ENCODE results near the gene MED28.

MED28 gene

DNA sequence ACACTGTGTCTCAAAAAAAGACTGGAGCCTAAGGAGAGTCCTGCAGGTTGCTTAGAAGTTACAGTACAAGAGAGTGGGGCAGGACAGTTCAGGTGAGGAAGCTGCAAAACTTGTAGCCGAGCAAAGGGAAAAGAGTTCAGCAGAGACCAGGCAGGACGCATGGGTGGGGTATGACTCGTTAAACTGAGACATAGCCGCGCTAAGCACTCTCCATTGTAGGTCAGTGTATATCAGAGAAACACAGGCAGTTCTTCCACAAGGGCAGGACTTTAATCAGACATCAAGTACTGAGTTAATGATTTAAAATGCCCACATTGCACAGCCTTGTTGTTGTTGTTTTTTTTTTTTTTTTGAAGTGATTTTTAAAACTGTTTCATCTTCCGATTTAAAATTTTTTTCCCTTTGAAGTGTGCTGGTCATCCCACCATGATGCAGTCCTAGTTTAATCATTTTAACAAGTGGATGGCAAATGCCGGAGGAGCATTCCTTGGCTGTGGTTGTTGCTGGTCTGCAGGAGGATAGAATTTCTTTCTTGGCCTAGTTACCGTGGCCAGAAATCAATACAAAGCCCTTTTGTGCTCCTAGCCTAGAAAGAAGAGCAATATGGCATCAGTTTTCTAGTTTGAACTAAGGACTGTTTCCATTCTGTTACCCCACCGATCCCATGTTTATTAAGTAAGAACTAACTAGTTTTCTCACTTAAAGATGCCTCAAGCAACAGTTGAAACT lies 27.2 kb upstream of the MED28 start:
- no peaks in the 10 kb centered on the region for H3K9me3 Mint-ChIP-seq
- H3K4me1 Mint-ChIP-seq (ENCODE audit: low read depth in 2 of 2), result peaks cover 0 to 5% of the 10 kb centered on the region in 2 donors
- ATAC-seq (replicated peaks), result no peak
- no peaks in the 10 kb centered on the region for H3K27me3 Mint-ChIP-seq
- H3K4me3 Mint-ChIP-seq, result no peak overlapping the region
- peaks cover 85% of the 10 kb centered on the region for H3K36me3 Mint-ChIP-seq (ENCODE audit: insufficient read depth)
- no peak overlapping the region for H3K27ac Mint-ChIP-seq
- no peak for DNase-seq

DNA sequence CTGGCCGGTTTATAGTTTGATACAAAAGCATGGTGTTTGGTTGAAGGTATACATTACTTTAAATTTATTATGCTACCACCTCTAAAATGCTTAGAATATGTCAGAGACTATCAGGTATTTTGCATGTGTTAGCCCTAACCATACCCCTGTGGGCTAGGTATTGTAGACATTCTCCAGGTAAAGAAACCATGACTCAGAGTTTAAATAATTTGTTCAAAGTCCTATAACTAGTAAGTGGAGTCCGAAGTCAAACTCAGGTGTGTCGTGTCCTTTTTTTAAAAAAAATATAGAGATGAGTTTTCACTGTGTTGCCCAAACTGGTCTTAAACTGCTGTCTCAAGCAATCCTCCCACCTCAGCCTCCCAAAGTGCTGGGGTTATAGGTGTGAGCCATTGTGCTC lies 25.1 kb upstream of the MED28 start:
- Mint-ChIP-seq H3K27me3 (no peaks in the 10 kb centered on the region), H3K27ac (no peak overlapping the region), H3K36me3 (ENCODE audit: insufficient read depth) (peaks cover 78% of the 10 kb centered on the region), H3K9me3 (no peaks in the 10 kb centered on the region), H3K4me3 (no peak overlapping the region), H3K4me1 (ENCODE audit: low read depth in 2 of 2) (peaks cover 0 to 7% of the 10 kb centered on the region in 2 donors)
- DNase-seq (no peak), ATAC-seq (replicated peaks) (no peak)

DNA sequence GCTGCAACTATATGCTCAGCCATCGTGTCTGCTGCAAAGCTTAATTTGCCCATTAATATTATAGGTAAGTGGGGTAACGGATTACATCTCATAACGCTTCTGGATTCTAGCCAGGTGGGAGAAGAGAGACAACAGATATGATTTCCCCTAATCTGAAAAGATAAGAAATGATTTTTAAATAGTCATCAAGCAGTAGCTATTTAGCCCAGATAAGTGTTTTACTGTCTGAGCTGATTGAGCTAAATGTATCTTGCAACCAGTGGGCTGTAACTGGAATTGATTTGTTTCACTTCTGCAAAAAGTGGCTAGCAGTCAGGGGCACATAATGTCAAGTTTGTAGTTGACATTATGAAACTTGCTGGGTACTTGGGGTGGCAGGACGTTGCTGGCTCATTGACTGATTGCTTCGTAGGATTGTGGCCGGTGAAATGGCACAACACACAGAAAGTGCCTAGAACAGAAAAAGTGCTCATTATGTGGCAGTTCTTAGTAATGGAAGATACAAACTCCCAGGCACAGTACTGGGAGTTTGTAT lies 18.9 kb upstream of the MED28 start:
- ATAC-seq (replicated peaks) (peak; percentile 33), DNase-seq (no peak)
- Mint-ChIP-seq H3K27ac (no peak overlapping the region), H3K9me3 (no peaks in the 10 kb centered on the region), H3K4me1 (ENCODE audit: low read depth in 2 of 2) (peaks cover 0 to 5% of the 10 kb centered on the region in 2 donors), H3K4me3 (no peak overlapping the region), H3K36me3 (ENCODE audit: insufficient read depth) (peaks cover 60% of the 10 kb centered on the region), H3K27me3 (no peaks in the 10 kb centered on the region)

DNA sequence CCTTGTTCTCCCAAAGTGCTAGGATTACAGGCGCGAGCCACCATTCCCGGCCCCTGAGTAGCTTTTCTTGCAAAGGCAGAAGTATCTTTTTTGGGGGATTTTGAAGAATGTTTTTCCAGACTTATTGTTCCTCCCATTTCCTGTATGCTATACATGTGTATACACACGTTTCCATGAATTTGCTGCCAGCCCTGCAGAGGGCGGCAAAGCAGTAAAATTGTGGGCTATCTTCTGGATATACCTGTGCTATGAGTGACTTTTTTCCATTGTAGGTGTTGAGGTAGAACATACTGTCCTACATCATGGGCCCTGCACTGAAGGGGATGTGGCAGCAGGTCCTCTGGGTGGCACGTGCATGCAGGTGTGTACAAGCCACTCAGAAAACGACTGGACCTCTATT lies 16.9 kb upstream of the MED28 start:
- DNase-seq (no peak), ATAC-seq (replicated peaks) (no peak)
- H3K9me3 Mint-ChIP-seq, result no peaks in the 10 kb centered on the region
- peaks cover 0 to 2% of the 10 kb centered on the region in 2 donors for H3K4me1 Mint-ChIP-seq (ENCODE audit: low read depth in 2 of 2)
- H3K4me3 Mint-ChIP-seq, result no peak overlapping the region
- peak overlapping the region in 1 of 2 donors; percentile 0 for H3K27ac Mint-ChIP-seq
- peaks cover 54% of the 10 kb centered on the region for H3K36me3 Mint-ChIP-seq (ENCODE audit: insufficient read depth)
- no peaks in the 10 kb centered on the region for H3K27me3 Mint-ChIP-seq

DNA sequence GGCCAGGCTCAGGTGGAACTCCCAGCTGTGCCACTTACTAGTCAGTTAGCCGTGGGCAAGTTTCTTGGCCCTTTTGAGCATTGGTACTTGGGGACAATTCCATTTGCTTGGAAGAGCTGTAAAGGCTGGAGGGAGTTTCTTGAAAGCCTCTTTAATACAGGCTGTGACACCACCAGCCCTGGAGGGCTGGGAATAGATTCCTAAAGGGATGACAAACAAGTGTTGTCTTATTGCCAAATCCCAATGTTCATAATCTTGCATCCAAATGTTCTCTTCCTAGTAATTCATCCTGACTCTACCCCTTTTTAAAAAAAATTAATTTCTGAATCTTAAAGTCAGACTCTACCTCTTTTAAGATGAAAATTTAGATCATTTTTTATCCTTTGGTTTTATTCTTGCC lies 14.6 kb upstream of the MED28 start:
- Mint-ChIP-seq H3K27ac (no peak overlapping the region), H3K4me3 (no peak overlapping the region), H3K4me1 (ENCODE audit: low read depth in 2 of 2) (no peaks in the 10 kb centered on the region), H3K9me3 (no peaks in the 10 kb centered on the region), H3K36me3 (ENCODE audit: insufficient read depth) (peaks cover 54% of the 10 kb centered on the region), H3K27me3 (no peaks in the 10 kb centered on the region)
- DNase-seq, result no peak
- no peak for ATAC-seq (replicated peaks)

DNA sequence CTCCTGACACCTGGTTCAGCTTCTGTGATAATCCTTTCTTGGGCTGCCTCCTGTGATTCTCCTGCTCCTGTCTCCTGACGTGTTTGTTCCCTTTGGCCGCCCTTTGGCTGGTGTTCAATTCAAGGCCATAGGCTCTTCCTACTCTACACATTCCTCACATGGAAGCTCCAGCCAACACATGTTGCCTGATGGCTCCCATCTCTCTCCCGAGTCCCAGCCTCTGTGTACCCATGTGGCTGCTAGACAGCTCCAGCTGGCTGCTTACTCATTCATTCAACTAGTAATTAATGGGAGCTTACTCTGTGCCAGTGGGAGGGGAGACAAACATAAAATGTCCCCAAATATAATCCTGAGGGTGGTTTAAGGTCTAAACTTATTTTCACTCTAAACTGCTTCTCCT lies 9.2 kb upstream of the MED28 start:
- DNase-seq, result no peak
- Mint-ChIP-seq H3K4me3 (no peak overlapping the region), H3K27ac (peak overlapping the region; percentile 7 to 33), H3K4me1 (ENCODE audit: low read depth in 2 of 2) (peaks cover 0 to 4% of the 10 kb centered on the region in 2 donors), H3K9me3 (no peaks in the 10 kb centered on the region), H3K36me3 (ENCODE audit: insufficient read depth) (peaks cover 49% of the 10 kb centered on the region), H3K27me3 (no peaks in the 10 kb centered on the region)
- ATAC-seq (replicated peaks), result no peak

DNA sequence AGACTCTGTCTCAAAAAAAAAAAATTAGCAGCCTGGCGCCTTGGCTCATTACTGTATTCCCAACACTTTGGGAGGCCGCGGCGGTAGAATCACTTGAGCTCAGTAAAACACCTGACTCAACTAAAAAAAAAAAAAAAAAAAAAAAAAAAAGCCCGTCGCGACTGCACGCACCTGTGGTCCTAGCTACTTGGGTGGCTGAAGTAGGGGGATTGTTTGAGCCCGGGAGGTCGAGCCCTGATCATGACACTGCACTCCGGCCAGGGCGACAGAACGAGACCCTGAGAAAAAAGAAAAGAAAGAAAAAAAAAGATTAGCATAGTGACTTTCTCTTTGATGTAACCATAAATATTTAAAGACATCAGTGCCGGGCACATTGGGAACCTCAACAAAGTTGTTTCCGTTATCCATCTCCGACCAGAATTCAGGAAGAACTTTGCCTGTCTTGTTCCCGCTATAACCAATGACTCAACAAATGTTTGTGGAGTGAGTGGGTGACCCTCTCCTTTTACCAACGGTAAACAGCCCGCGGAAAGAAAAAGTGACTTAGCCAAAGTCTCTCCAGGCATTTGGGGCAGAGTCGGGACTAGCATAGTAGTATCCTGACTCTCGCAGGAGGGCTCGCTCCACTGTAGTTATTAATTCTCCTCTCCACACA lies 553 bp upstream of the MED28 start:
- Mint-ChIP-seq H3K4me3 (peak overlapping the region; percentile 96 to 97), H3K4me1 (ENCODE audit: low read depth in 2 of 2) (peaks cover 14 to 20% of the 10 kb centered on the region in 2 donors), H3K36me3 (ENCODE audit: insufficient read depth) (peaks cover 43% of the 10 kb centered on the region), H3K27me3 (no peaks in the 10 kb centered on the region), H3K9me3 (no peaks in the 10 kb centered on the region), H3K27ac (peak overlapping the region; percentile 99)
- ATAC-seq (replicated peaks) (peak; percentile 59), DNase-seq (peak in 1 of 3 experiments; percentile 1)

DNA sequence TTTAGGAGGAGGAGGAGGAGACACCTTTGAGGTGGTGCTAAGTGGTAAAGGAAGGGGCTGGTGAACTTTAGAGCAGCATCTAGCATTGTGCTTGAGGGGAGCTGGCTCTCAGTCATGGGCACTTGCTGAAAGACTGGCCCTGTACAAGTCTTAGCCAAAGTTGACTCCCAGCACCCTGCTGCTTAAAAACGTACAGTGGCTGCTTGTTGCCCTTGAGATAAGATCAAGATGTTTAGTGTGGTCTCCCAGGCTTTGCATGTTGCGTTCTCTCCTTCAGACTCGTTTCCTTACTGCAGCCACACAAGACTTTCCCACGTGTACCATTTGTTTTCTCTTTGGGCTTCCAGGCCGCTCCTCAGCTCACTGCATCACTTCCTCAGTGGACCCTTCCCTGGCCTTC lies 1.8 kb downstream of the MED28 start:
- Mint-ChIP-seq H3K27ac (peak overlapping the region; percentile 75), H3K9me3 (no peaks in the 10 kb centered on the region), H3K4me3 (peak overlapping the region; percentile 72 to 77), H3K36me3 (ENCODE audit: insufficient read depth) (peaks cover 57% of the 10 kb centered on the region), H3K4me1 (ENCODE audit: low read depth in 2 of 2) (peaks cover 20 to 26% of the 10 kb centered on the region in 2 donors), H3K27me3 (no peaks in the 10 kb centered on the region)
- ATAC-seq (replicated peaks), result no peak
- no peak for DNase-seq

DNA sequence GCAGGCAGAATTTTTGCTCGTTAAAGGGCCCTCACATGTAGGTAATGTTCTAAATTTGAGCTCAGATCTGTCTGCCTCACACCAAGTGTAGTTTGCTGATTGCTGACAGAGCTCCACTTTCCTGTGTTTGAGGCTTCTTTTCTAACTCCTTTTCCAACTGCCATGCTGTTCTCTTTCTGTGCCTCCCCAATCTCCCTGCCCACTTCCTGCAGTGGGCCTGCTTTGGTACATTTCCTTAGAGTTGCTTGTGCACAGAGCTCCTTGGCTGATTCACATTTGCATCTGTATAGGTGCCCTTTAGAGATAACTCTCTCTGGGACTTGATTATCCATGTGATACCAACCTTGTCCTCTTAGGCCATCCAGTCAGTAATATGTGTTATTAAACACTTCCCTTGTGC lies 4.5 kb downstream of the MED28 start:
- H3K4me3 Mint-ChIP-seq, result peak overlapping the region in 1 of 2 donors; percentile 1
- no peak for DNase-seq
- H3K27ac Mint-ChIP-seq, result peak overlapping the region in 1 of 2 donors; percentile 64
- no peak for ATAC-seq (replicated peaks)
- no peaks in the 10 kb centered on the region for H3K9me3 Mint-ChIP-seq
- peaks cover 75% of the 10 kb centered on the region for H3K36me3 Mint-ChIP-seq (ENCODE audit: insufficient read depth)
- H3K27me3 Mint-ChIP-seq, result no peaks in the 10 kb centered on the region
- H3K4me1 Mint-ChIP-seq (ENCODE audit: low read depth in 2 of 2), result peaks cover 20 to 29% of the 10 kb centered on the region in 2 donors

DNA sequence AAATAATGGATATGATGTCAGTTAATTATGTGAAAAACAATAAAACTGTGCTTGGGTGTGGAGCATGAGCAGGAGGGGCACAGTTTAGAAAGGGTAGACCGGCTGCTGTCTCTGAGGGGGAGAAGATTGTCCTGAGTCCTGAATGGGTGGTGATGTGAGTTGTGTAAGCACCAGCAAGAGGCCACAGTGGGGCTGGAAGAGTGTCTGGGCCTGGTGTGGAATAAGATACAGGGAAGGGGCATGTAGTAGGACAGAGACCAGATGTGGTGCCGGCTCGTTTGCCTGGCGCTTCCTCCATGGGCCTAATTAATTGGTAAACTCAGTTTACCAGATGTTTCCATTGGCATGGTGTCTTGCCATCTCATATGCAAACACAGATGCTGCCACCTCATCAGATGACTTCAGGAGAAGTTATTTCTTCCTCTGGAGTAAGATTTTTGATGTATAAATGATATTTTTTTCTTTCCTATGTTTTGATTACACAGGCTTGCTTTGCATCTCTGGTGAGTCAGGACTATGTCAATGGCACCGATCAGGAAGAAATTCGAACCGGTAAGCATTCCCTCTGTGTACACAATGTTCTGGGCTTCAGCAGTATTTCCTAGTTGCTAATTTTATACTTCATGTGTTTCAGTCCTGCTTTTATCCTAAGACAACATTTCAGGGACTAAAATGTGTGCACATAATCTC lies 5.1 kb downstream of the MED28 start:
- DNase-seq (no peak), ATAC-seq (replicated peaks) (no peak)
- peaks cover 75% of the 10 kb centered on the region for H3K36me3 Mint-ChIP-seq (ENCODE audit: insufficient read depth)
- H3K9me3 Mint-ChIP-seq, result no peaks in the 10 kb centered on the region
- peaks cover 20 to 33% of the 10 kb centered on the region in 2 donors for H3K4me1 Mint-ChIP-seq (ENCODE audit: low read depth in 2 of 2)
- no peaks in the 10 kb centered on the region for H3K27me3 Mint-ChIP-seq
- H3K27ac Mint-ChIP-seq, result peak overlapping the region in 1 of 2 donors; percentile 64
- H3K4me3 Mint-ChIP-seq, result peak overlapping the region in 1 of 2 donors; percentile 1

DNA sequence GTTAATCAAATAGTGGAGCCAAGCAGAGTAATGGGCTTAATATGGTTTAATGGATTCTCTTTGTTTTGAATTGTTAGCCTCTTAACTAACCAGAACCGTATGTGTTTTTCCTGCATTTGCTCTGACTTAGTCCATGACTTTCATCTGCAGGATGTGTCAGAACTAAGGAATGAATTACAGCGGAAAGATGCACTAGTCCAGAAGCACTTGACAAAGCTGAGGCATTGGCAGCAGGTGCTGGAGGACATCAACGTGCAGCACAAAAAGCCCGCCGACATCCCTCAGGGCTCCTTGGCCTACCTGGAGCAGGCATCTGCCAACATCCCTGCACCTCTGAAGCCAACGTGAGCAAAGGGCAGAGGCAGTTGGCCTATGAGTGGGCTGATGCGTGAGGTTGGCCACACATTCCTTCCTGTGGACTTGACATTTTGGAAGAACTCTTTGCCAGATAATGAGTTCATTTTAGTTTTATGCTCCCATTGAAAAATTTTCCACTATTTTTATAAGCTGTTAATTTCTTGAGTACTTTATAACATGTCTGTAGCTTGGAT lies 9.1 kb downstream of the MED28 start:
- DNase-seq, result no peak
- Mint-ChIP-seq H3K9me3 (no peaks in the 10 kb centered on the region), H3K36me3 (ENCODE audit: insufficient read depth) (peaks cover 93% of the 10 kb centered on the region), H3K4me3 (no peak overlapping the region), H3K27me3 (no peaks in the 10 kb centered on the region), H3K4me1 (ENCODE audit: low read depth in 2 of 2) (peaks cover 19 to 28% of the 10 kb centered on the region in 2 donors), H3K27ac (peak overlapping the region in 1 of 2 donors; percentile 9)
- no peak for ATAC-seq (replicated peaks)

DNA sequence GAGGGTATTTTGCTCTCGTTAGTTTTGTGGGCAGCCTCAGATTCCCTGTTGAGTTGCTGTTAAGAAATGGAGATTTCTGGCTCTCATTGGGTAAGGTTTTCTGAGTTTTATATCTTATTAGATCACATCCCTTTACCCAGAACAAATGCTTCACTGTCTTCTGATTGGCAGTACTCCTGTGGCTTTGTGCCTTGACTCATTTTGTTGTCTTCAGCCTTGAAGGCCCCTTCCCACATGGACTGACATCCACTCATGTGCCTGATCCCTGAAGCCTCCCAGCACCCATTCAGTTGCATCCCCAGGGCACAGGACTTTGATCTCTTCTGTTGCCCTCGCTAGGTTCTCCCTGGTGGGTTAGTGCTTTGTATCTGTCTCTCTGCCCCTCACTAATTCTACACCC lies 10.4 kb downstream of the MED28 start:
- Mint-ChIP-seq H3K27me3 (no peaks in the 10 kb centered on the region), H3K4me3 (no peak overlapping the region), H3K36me3 (ENCODE audit: insufficient read depth) (peaks cover 92% of the 10 kb centered on the region), H3K4me1 (ENCODE audit: low read depth in 2 of 2) (peaks cover 18 to 26% of the 10 kb centered on the region in 2 donors), H3K27ac (peak overlapping the region in 1 of 2 donors; percentile 73), H3K9me3 (no peaks in the 10 kb centered on the region)
- ATAC-seq (replicated peaks) (no peak), DNase-seq (no peak)

DNA sequence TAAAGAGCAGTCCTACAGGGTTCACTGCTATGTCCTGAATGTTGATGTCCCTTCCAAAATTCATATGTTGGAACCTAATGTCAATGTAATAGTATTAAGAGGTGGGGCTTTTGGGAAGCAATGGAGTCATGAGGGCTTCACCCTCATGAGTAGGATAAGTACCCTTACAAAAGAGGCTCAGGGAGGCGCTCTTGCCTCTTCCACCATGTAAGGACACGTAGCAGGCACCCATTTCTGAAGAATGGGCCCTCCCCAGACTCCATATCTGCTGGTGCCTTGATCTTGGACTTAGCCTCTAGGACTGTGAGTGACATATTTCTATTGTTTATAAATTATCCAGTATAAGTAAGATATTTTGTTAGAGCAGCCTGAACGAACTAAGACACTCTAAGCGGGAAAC lies 15.8 kb downstream of the MED28 start:
- Mint-ChIP-seq H3K4me1 (ENCODE audit: low read depth in 2 of 2) (peaks cover 12 to 15% of the 10 kb centered on the region in 2 donors), H3K9me3 (no peaks in the 10 kb centered on the region), H3K36me3 (ENCODE audit: insufficient read depth) (peaks cover 84% of the 10 kb centered on the region), H3K4me3 (no peak overlapping the region), H3K27ac (no peak overlapping the region), H3K27me3 (no peaks in the 10 kb centered on the region)
- ATAC-seq (replicated peaks) (no peak), DNase-seq (no peak)

Measured in effector memory CD8-positive, alpha-beta T cell (primary cell).